Activated naive CD8-positive, alpha-beta T cell treated with anti-CD3 and anti-CD28 coated beads, Interleukin-2, amount 50 U/mL, for 24 hours (primary cell): ENCODE results near the gene RAD51B.

Source experiments
- ATAC-seq: fragments of 150-1000 bp; cut with Tn5 transposase; one replicate; pipeline ENCODE4 v1.10.0; 2021
- DNase-seq: peaks from one replicate; pipeline ENCODE4 v3.0.0; 2021
- H3K27ac Mint-ChIP-seq: one replicate; pipeline ENCODE4 v1.8.0; 2021; ENCODE audit warnings: mild to moderate bottlenecking, mixed read lengths
- H3K27me3 Mint-ChIP-seq: one replicate; pipeline ENCODE4 v1.8.0; 2021; ENCODE audit warnings: mixed read lengths
- H3K36me3 Mint-ChIP-seq: one replicate; pipeline ENCODE4 v1.8.0; 2021; ENCODE audit warnings: low read depth, mixed read lengths
- H3K4me1 Mint-ChIP-seq: one replicate; pipeline ENCODE4 v1.8.0; 2021; ENCODE audit warnings: mixed read lengths
- H3K4me3 Mint-ChIP-seq: one replicate; pipeline ENCODE4 v1.8.0; 2021; ENCODE audit warnings: mild to moderate bottlenecking, moderate library complexity, mixed read lengths
- H3K9me3 Mint-ChIP-seq: one replicate; pipeline ENCODE4 v1.8.0; 2021; ENCODE audit warnings: mixed read lengths

The RAD51B gene

DNA sequence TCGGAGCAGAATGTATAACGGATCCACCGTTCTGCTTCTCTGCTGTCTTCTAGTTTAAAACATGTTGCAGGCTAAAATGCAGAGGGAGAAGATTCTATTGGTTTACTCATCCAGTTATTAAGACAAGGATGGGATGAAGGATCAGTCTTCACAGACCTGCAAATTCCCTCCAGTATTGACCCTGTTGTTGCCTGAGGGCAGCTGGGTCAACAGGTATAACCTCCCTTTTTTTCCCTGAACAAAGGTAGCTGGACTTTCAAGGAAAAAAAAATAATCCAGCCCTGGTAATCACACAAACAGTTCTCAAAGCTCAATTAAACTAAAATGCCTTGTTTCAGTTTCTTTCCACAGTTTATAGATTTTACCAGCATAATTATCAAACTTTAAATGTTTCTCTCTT, 492.7 kb downstream of the RAD51B start:
- Mint-ChIP-seq H3K4me3 (no peak overlapping the region), H3K27ac (peak overlapping the region; percentile 58), H3K4me1 (peaks cover 46% of the 10 kb centered on the region)

DNA sequence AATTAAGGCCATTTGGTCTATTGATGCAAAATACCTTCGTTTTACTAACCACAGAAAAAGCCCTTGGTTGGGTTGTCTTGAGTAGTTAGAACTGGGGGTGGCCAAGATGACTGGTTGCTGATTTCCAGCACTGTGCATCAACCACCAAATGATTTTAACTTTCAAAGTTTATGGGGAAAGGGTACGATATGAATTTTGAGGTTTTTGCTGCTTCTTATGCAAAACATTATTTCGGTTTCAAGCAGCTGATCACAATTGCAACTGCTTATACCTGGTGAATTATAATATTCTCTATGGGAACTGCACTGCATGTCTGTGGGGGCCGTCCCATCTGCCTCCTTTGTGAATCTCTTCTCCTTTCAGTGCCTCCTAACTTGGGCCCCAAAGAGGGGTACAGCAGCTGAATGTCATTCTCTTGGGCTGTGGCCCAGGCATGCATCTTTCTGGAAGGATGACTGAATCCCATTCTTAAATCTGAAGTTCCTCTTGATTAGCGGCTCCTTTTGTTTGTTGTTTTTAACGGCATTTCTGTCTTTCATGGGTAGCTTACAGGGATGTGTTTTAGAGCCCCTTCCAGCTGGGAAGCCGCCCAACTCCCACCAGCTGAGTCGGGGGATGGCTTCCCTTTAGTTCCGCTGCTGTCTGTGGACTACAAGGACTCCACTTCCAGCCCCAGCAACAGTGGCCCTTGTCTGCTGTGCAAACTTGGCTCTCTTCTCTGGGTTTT, 493.5 kb downstream of the RAD51B start:
- Mint-ChIP-seq H3K36me3 (no peaks in the 10 kb centered on the region), H3K4me3 (no peak overlapping the region), H3K4me1 (peaks cover 49% of the 10 kb centered on the region), H3K27ac (peak overlapping the region; percentile 58), H3K9me3 (no peaks in the 10 kb centered on the region), H3K27me3 (no peaks in the 10 kb centered on the region)
- ATAC-seq: peak; percentile 92
- peak; percentile 26 for DNase-seq

More for the DNA sequence above, 492.7 kb downstream of the RAD51B start:
- no peak for DNase-seq
- H3K36me3 Mint-ChIP-seq: no peaks in the 10 kb centered on the region
- no peaks in the 10 kb centered on the region for H3K27me3 Mint-ChIP-seq
- ATAC-seq: no peak
- H3K9me3 Mint-ChIP-seq: no peaks in the 10 kb centered on the region

DNA sequence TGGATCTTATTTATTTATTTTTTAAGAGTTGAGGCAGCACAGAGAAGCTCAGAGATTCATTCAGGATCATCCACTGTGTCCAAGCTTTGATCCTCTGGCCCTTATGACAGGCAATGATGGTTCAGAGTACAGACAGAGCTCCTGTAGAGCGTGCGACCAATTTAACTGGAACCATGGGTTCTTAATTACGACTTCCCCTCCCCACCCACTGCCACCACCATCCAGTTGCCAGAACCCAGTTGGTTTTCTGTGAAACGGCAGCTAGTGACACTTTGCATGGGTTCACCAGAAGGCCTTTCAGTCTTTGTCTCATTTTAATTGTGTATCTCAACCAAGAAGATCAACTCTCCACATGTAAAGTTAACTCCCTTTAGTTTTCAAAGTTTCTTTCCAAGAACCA, 495.1 kb downstream of the RAD51B start:
- ATAC-seq (no peak), DNase-seq (no peak)
- Mint-ChIP-seq H3K36me3 (no peaks in the 10 kb centered on the region), H3K27me3 (no peaks in the 10 kb centered on the region), H3K9me3 (no peaks in the 10 kb centered on the region), H3K4me3 (no peak overlapping the region), H3K4me1 (peaks cover 48% of the 10 kb centered on the region), H3K27ac (peak overlapping the region; percentile 23)

DNA sequence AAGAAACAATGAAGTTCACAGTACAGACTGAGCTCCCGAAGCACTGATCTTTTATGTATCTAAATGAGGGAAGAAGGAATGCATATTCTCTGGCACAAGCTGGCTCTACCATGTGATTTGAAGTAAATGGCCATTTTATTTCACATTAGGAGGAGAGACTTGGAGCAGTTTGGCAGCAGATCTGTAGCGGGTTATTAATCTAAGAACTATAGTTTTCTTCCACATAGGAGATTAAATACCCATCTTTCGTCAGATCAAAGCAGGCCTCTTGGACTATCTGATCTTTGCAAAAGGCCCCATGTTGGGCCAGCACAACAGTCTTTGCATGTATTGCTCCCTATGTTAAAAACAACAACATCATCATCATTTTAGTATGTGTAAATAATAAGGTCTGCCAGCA, 495.5 kb downstream of the RAD51B start:
- H3K4me3 Mint-ChIP-seq: no peak overlapping the region
- peaks cover 44% of the 10 kb centered on the region for H3K4me1 Mint-ChIP-seq
- no peak for ATAC-seq
- H3K36me3 Mint-ChIP-seq: no peaks in the 10 kb centered on the region
- H3K27me3 Mint-ChIP-seq: no peaks in the 10 kb centered on the region
- H3K9me3 Mint-ChIP-seq: no peaks in the 10 kb centered on the region
- peak overlapping the region; percentile 23 for H3K27ac Mint-ChIP-seq
- no peak for DNase-seq

DNA sequence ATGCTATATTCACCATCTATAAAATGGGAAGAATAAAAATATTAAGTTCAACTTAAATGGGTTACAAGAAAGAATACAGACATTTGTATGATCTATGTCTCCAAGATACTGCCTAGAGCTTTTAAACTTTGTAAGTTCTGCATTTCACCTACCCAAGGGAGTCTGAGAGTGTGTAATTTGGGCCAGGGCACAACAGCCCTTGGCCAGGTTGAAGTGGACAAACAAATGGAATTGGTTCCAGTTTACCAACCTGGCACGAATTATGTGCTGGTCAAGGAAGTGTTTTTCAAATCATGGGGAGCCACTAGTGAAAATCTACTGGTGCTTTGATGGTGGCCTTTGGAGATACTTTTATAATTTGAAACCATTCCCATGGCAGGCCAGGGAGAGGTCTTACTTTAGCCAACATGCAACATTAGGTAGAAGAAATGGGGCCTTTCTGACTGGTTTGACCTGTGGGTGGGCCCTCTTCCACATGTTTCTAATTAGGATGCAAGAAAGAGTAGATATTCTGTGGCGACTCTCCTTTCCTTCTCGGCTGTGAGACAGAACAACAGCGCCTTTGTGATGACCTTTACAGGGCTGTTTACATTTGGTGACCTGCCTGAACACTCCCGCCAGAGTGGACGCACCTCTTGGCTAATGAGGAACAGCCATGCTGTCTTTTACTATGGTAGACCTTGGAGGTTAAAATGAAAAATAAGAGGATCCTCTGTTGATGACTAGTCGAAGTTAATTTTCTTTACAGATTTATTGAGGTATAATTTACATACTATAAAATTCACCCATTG, 496.7 kb downstream of the RAD51B start:
- DNase-seq (no peak), ATAC-seq (no peak)
- Mint-ChIP-seq H3K27ac (no peak overlapping the region), H3K36me3 (no peaks in the 10 kb centered on the region), H3K4me3 (no peak overlapping the region), H3K27me3 (no peaks in the 10 kb centered on the region), H3K4me1 (peaks cover 42% of the 10 kb centered on the region), H3K9me3 (no peaks in the 10 kb centered on the region)

DNA sequence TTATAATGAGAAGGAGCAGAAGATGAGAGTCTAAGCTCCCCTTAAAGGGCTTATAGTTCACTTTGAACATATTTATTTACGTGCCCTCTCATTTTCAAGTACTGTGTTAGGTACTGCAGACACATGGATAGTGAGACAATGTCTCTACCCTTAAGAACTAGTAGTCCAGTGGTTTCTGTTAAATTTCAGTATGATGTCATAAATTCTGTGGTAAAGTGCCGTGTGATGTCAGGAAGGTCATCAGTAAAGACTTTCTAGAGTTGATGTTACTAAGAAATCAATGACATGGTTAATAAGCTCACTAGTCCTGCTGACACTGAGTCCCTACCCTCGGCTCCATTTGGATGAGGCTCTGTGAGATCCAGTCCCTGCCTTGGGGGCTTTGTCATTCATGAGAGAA, 497.7 kb downstream of the RAD51B start:
- no peak for ATAC-seq
- H3K4me3 Mint-ChIP-seq: no peak overlapping the region
- no peaks in the 10 kb centered on the region for H3K27me3 Mint-ChIP-seq
- H3K9me3 Mint-ChIP-seq: no peaks in the 10 kb centered on the region
- DNase-seq: no peak
- H3K36me3 Mint-ChIP-seq: no peaks in the 10 kb centered on the region
- H3K4me1 Mint-ChIP-seq: peaks cover 37% of the 10 kb centered on the region
- H3K27ac Mint-ChIP-seq: no peak overlapping the region

DNA sequence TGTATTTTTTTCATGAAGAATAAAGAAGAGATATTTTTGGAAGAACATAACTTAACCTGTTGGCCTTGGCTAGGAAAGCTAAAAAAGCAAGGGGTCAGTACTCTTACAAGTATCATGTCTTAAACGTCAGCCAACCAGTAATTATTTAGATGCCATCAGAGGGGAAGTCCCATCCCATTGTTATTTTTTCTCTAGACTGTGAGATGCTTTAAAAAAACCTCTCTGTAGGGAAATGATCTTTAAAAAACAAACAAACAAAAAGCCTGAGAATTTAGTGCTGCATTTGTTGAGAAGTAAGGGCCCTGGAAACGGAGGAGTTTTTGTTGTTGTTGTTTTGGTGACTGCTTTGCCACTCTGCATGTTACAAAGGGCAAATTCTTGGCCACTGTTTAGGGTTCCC, 499.2 kb downstream of the RAD51B start:
- Mint-ChIP-seq H3K4me3 (no peak overlapping the region), H3K4me1 (peaks cover 23% of the 10 kb centered on the region), H3K36me3 (no peaks in the 10 kb centered on the region), H3K27me3 (no peaks in the 10 kb centered on the region), H3K27ac (no peak overlapping the region), H3K9me3 (no peaks in the 10 kb centered on the region)
- DNase-seq (no peak), ATAC-seq (no peak)

DNA sequence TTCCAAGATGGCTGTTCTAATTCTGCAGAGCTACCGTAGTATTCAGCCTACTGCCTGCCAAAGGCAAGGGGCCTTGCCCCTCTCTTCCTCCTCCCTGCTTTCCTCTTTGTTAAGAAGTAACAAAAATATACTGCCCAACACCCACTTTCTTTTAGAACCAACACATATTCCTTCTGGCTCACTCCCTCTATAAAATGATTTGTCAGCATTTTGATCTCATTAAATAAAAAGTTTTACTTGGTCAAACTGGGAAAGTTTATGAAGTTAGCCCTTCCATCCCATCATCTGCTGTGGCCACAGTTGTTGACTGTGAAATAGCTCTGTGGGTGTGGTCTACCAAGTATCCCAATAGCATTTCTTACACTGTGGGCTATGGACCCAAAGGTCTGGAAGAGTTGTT, 500.9 kb downstream of the RAD51B start:
- Mint-ChIP-seq H3K4me3 (no peak overlapping the region), H3K27me3 (no peaks in the 10 kb centered on the region), H3K27ac (no peak overlapping the region), H3K36me3 (peaks cover 2% of the 10 kb centered on the region), H3K9me3 (no peaks in the 10 kb centered on the region), H3K4me1 (peaks cover 23% of the 10 kb centered on the region)
- ATAC-seq (no peak), DNase-seq (no peak)

DNA sequence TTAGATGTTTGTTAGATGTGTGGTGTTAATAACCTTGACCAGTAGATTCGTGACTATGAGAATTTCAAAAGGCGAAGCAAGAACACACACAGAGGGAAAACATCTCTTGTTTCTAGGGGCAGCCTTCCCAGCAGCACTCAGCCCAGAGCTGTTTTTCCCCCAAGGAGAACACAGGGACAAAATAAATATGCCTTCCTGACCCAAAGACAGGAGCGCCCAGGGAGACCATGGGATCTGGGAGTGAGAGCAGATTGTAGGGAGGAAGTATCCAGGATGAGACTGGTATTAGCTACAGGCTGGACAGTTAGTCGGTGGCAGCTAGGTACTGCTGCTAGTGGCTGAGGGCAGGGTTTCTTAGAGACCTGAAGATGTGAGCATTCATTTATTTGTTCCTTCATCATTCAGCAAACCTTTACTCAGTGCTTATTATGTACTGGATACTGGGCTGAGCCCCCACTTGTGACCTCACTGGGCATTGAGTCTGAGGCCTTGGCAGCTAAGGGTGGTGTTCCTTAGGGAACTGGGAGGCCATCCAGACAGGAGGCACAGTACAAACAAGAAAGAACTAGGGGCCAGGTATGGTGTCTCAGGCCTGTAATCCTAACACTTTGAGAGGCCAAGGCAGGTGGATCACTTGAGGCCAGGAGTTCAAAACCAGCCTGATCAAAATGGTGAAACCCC, 503.5 kb downstream of the RAD51B start:
- no peak overlapping the region for H3K4me3 Mint-ChIP-seq
- H3K4me1 Mint-ChIP-seq: peaks cover 20% of the 10 kb centered on the region
- ATAC-seq (no peak), DNase-seq (no peak)
- no peak overlapping the region for H3K27ac Mint-ChIP-seq
- no peaks in the 10 kb centered on the region for H3K9me3 Mint-ChIP-seq
- H3K36me3 Mint-ChIP-seq: peaks cover 2% of the 10 kb centered on the region
- H3K27me3 Mint-ChIP-seq: no peaks in the 10 kb centered on the region

DNA sequence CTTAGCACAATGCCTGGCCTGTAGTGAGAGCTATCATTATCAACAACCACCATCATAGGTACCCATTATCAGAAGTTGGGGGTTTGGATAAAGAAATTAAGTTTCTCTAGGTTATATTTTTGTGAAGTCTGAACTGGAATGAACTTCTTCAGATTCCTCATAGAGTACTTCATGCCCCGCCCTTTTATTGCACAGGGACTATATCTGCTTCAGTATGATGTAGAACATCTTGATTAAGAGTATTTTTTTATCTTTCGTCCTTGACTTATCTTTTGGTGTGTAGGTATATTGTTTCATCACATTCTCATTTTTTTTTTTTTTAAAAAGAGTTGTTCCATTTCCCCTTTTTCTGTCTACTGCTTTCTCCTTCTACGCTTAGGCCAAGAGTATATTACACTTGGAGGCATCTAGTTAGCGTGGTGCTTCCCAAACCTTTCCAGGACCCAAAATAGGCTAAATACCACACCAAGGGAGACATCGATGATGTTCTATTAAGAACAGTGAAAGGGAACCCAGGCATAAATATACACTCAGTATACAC, 505.8 kb downstream of the RAD51B start:
- peaks cover 14% of the 10 kb centered on the region for H3K4me1 Mint-ChIP-seq
- no peak for ATAC-seq
- no peak overlapping the region for H3K27ac Mint-ChIP-seq
- DNase-seq: no peak
- no peaks in the 10 kb centered on the region for H3K27me3 Mint-ChIP-seq
- peaks cover 2% of the 10 kb centered on the region for H3K36me3 Mint-ChIP-seq
- H3K4me3 Mint-ChIP-seq: no peak overlapping the region
- no peaks in the 10 kb centered on the region for H3K9me3 Mint-ChIP-seq

DNA sequence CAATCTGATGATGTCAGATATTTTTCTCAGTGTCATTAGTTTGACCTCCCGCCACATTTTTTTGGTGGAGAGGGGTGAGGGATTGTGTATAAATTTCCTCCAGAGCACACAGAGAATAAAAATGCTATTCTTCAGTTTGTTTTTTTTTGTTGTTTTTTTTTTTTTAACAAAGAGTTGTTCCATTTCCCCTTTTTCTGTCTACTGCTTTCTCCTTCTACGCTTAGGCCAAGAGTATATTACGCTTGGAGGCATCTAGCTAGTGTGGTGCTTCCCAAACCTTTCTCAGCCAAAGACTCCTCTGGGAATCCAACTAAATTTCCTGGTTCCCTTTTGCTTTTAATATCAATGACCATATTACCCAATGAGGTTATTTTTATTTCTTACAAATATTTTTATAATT, 507.7 kb downstream of the RAD51B start:
- Mint-ChIP-seq H3K9me3 (no peaks in the 10 kb centered on the region), H3K36me3 (peaks cover 2% of the 10 kb centered on the region), H3K27me3 (no peaks in the 10 kb centered on the region), H3K4me1 (peaks cover 9% of the 10 kb centered on the region), H3K27ac (no peak overlapping the region), H3K4me3 (no peak overlapping the region)
- ATAC-seq: no peak
- DNase-seq: no peak

DNA sequence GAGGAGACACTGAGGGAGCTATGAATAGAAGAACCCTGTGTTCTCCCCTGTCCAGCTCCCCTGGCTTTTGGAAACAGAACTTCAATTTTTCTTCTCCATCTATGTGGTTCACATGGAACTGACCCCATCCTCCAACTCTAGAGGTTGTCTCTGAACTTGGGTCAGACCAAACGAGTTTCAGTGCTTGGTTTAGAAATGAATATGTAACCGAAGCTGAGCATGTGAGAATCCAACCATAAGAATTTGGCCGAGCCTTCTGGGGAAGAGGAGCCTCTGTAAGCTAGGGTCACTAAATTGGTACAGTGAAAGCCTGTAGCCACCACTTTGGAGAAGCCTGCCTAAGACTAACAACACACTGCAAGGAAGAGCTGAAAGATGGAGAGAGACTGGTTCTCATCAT, 508.9 kb downstream of the RAD51B start:
- H3K4me1 Mint-ChIP-seq: peaks cover 11% of the 10 kb centered on the region
- H3K9me3 Mint-ChIP-seq: no peaks in the 10 kb centered on the region
- peaks cover 2% of the 10 kb centered on the region for H3K36me3 Mint-ChIP-seq
- no peaks in the 10 kb centered on the region for H3K27me3 Mint-ChIP-seq
- ATAC-seq (no peak), DNase-seq (no peak)
- no peak overlapping the region for H3K4me3 Mint-ChIP-seq
- no peak overlapping the region for H3K27ac Mint-ChIP-seq

DNA sequence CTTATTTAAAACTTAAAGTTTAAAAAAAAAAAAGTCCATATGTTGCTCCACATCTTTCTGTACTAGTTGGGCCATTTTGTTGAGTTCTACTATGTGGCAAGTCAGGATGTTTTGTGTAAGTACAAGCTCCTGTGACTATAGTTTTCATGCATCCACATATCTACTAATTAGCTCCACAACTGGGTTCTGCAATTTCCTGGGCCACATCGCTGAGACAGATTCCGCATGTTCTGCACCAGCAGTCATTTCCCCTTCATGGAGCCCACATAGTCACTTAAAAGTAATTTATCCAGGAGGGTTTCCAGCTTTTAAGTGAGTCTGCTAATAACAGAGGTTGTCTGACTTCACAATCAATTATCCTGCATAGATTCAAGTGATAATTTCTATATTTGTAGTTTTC, 511.8 kb downstream of the RAD51B start:
- no peak for DNase-seq
- Mint-ChIP-seq H3K4me1 (peaks cover 7% of the 10 kb centered on the region), H3K36me3 (no peaks in the 10 kb centered on the region), H3K27me3 (no peaks in the 10 kb centered on the region), H3K4me3 (no peak overlapping the region), H3K9me3 (no peaks in the 10 kb centered on the region), H3K27ac (no peak overlapping the region)
- no peak for ATAC-seq

DNA sequence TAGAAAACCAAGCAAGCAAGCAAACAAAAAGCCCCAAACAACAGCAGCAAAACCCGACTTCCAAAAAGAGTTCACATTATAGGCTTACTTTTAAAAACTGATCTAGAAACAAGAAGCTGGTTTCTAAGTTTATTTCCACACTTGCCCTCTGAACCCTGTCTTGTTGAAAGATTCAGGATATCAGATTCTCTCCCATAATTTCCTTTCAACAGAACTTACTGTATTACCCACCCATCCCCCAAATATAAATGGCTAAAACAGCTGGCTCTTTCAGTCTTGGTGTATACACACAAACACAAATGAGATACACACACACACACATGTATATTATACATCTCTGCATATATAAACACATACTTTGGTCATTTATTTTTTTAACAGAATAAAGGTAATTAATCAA, 512.4 kb downstream of the RAD51B start:
- Mint-ChIP-seq H3K27ac (no peak overlapping the region), H3K4me3 (no peak overlapping the region), H3K4me1 (peaks cover 13% of the 10 kb centered on the region), H3K36me3 (no peaks in the 10 kb centered on the region), H3K27me3 (no peaks in the 10 kb centered on the region), H3K9me3 (no peaks in the 10 kb centered on the region)
- no peak for ATAC-seq
- DNase-seq: no peak

DNA sequence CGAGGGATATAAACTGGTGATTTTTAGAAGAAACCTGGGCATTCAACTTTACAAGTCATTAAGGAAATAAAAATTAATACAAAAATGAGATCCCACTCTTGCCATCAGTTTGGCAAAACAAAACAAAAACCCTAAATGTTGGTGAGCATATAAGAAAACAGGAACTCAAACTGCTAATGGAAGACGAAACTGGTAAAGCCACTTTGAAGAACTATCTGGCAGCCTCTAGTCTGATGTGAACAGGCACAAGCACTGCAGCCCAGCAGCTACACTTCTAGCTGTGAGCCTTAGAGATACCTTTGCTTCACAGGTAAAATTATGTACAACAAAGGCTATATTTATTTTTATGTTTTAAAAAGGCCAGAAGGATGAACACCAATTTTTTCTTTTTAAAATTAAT, 513.7 kb downstream of the RAD51B start:
- no peak overlapping the region for H3K27ac Mint-ChIP-seq
- H3K4me3 Mint-ChIP-seq: no peak overlapping the region
- DNase-seq: no peak
- no peaks in the 10 kb centered on the region for H3K9me3 Mint-ChIP-seq
- H3K4me1 Mint-ChIP-seq: peaks cover 15% of the 10 kb centered on the region
- H3K36me3 Mint-ChIP-seq: no peaks in the 10 kb centered on the region
- H3K27me3 Mint-ChIP-seq: no peaks in the 10 kb centered on the region
- no peak for ATAC-seq
